ENCODE data around the gene C1orf87.
"Not testable (repeated sequence)": the region's sequence is repeated elsewhere in the genome, so short reads cannot be mapped to it uniquely, and the experiment has no call there.

GRCh38 chr1:59969542-59970175, 103.9 kb downstream of the C1orf87 start:
- not testable (repeated sequence) for TF ChIP-seq CTCF, EP300 (IDR thresholded peaks at IDR 0.05)

Data from tibial nerve (tissue), 4 donors.